GM19438 (cell line): ENCODE results near the gene ATP4B.

ENCODE experiments used
- ATAC-seq: cut with Tn5 transposase; IDR thresholded peaks from one replicate; pipeline ENCODE4 v1.9.1; 2021; ENCODE audit warnings: low read depth; ENCODE audit not compliant: unreplicated experiment

The ATP4B gene

DNA sequence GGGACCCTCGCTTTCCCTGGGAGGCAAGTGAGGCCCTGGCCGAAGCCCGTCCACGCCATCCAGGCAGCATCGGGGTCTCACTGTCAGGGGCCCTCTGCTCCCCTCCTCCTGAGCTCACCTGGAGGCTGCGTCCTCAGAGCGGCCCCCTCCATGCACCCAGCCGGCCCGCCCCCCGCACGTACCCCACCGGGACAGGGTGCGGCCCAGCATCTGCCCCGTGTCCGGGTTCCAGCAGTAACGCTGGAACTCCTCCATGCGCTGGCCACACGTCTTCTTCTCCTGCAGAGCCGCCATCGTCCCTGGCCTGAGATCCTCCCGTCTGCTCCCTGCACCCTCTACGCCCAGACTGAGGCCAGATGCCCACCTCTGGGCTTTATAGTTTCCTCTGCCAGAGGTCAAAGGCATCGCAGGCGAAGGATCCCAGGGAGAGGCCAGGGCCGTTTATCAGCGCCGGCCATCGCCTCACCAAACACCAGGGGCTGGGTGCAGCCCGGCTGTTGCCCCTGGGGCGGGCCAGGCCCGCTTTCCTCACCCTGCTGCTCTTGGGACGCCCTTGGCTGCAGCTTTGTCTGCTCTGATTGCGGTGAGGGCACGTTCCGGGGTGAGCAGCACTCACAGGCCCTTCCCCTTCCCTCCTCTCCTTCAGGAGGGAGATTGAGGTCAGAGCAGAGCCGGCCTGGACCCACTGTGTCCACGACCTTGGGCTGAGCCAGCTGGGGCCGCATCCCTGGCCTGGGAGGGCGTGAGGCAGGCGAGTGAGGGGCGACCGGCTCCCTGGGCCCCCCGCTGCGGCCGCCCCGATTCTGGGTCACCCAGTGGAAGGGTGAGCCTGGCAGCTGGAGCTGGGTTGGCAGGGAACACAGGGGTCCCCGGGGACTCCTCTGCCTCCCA lies at the start of gene ATP4B:
Gene ATP4B, minus strand, starts transcription at position 348 of the 891 bp plus-strand sequence. Its CDS starts 54 bp downstream, at position 294.
- ATAC-seq, result no peak

- ATAC-seq, result no peak
Observed at GRCh38 chr13:113672002-113672651, 14.1 kb upstream of the ATP4B start.

DNA sequence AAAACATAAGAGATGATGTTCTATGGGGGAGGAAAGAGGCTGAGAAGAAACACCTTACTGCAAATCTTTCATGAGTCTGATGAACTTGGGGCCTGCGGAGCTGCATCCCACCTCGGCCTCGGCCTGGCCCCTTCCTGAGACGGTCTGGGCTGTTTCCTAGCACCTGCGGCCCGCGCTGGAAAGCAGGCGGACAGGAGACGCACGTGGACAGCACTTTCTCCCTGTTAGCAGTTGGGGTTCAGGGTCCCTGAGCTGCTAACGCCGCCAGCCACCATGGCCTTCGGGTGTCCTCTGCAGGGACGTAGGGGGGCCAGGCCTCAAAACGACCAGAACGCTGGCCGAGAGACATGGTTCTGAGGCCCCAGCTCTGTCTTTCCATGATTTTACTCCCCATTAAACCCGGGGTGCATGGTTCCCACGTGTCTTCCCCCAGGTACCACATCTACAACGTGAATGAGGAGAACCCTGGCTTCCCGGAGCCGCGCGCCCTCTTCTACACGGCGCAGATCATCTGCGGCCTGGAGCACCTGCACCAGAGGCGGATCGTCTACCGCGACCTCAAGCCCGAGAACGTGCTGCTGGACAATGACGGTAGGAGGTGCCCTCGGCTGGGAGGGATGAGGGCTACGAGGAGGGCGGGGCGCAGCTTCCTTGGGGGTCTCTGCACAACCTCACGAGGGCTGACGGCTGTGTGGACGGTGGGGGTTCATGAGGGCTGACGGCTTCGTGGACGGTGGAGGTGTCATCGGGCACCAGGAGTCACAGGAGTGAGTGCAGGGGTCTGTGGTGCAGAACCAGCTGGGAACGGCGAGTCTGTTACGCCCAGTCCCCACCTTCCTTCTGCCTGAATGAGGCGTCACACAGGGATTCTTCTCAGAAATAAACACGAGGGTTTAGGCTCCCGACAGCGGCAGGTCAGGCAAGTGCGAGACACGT lies 13.3 kb upstream of the ATP4B start:
- no peak for ATAC-seq

- ATAC-seq, result no peak
Observed at GRCh38 chr13:113670541-113670940, 12.5 kb upstream of the ATP4B start.

DNA sequence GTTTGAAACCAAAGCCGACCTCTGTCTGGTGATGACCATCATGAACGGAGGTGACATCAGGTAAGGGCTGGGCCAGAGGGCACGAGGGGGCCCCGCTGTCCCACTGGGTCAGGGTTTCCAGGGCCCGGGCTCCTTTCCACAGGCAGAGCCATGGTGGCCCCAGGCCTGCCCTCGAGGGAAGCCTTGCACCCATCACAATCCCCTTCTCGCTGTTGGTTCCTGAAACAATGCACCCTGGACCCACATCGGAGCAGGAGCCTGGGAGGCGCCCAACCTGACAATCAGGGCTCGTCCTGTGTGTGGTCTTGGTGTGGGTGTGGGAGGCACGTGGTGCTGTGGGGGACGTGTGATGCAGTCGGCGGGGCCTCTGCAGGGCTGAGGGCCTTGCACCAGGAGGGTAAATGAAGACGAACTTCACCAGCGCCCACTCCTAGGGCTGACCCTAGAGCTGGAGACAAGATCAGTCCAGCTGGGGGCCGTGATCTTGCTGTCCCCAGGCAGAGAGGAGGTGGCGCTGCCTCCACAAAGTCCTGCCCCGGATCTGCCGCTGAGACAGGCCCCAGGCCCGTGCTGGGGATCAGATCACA lies 11.8 kb upstream of the ATP4B start:
- ATAC-seq, result no peak

DNA sequence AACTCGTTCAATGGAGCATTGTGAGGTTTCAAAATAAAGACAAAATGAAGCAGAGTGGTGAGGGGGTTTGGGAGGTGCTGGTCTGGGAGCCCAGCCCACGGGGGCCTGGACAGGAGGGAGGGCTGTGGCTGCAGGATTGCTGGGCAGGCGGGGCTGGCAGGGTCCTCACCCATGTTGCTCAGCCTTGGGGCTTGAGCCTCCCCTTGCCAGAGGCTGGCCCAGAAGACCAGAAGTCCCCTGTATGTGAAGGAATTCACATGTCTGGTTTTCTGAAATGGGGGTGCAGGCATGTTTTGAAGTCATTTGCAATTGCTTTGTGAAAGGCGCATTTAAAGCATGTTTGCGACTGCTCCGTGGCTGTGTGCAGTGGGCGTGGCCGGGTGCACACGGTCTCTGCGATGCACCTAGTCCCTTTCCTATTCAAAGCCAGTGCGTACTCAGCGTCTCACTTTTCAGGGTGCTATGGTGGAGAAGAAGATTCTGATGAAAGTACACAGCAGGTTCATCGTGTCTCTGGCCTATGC lies 11.3 kb upstream of the ATP4B start:
- ATAC-seq, result no peak

DNA sequence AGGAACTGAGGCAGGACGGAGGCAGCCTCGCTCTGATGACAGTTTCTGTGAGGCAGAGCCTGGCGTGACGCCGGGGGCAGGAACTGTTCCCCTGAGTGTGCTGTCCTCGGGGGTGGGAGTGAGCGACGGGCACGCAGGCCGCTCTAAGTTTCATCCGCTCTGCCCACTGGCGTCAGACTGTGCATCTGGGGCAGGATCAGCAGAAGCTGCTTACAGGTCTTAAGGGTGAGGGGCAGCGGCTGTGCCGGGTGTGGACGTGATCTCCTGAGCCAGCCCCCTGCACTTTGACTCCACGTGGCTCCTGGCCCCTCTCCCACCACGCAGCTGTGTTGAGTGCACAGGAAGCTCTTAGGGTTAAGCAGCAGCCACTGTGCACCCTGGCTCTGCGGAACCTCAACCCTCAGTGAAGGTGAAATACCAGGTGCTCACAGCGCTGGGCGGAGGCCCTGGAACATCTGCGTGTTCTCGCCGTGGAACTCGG lies 10.5 kb upstream of the ATP4B start:
- ATAC-seq, result no peak

DNA sequence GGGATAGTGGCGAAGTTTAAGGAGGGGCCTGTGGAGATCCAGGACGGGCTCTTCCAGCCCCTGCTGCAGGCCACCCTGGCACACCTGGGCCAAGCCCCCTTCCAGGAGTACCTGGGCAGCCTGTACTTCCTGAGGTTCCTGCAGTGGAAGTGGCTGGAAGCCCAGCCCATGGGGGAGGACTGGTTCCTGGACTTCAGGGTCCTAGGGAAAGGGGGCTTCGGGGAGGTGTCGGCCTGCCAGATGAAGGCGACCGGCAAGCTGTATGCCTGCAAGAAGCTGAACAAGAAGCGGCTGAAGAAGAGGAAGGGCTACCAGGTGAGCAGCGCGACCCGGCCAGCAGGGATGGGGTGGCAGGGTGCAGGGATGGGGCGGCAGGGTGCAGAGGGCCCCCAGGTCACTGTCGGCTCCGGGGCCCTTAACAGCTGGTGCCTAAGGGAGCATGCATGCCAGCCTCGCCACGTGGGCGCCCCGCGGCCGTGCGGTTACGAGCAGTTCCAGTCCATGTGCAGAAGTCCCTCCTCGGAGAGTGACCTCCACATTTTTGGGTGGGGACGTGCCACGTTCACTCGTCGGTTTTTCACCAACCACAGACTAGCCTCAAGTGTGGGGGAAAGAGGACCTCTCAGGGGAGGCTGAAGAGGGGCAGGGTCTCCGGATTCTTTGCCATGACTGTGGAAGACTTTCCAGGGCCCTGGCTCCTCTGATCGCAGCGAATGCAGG lies 9.9 kb upstream of the ATP4B start:
- no peak for ATAC-seq

DNA sequence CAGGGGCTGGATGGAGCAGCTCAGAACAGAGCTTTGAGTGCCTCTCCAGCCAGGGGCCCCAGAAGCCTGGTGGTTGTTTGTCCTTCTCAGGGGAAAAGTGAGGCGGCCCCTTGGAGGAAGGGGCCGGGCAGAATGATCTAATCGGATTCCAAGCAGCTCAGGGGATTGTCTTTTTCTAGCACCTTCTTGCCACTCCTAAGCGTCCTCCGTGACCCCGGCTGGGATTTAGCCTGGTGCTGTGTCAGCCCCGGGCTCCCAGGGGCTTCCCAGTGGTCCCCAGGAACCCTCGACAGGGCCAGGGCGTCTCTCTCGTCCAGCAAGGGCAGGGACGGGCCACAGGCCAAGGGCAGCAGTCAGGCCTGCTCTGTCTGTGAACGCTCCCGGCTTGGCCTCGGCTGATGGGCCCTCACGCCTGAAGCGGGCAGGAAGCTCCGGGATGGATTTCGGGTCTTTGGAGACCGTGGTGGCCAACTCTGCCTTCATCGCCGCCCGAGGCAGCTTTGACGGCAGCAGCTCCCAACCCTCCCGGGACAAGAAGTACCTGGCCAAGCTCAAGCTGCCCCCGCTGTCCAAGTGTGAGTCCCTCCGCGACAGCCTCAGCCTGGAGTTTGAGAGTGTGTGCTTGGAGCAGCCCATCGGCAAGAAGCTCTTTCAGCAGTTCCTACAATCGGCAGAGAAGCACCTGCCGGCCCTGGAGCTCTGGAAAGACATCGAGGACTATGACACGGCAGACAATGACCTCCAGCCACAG lies 9.1 kb upstream of the ATP4B start, which contains the start of gene GRK1:
Gene GRK1, plus strand, starts transcription at position 269 of the 751 bp plus-strand sequence. Its CDS starts 168 bp downstream, at position 437.
- ATAC-seq, result no peak

DNA sequence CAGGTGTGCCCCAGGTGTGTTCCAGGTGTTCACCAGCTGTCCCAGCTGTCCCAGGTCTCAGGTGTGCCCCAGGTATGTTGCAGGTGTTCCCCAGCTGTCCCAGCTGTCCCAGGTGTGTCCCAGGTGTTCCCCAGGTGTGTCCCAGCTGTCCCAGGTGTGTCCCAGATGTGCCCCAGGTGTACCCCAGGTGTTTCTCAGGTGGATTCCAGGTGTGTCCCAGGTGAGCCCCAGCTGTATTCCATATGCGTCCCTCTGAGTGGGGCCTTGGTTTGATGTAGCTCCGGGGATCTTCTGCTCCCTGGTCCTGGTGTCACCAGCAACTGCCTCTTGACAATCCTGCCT lies 8.3 kb upstream of the ATP4B start:
- no peak for ATAC-seq

GRCh38 chr13:113665597-113666328 lies 7.8 kb upstream of the ATP4B start:
- no peak for ATAC-seq

DNA sequence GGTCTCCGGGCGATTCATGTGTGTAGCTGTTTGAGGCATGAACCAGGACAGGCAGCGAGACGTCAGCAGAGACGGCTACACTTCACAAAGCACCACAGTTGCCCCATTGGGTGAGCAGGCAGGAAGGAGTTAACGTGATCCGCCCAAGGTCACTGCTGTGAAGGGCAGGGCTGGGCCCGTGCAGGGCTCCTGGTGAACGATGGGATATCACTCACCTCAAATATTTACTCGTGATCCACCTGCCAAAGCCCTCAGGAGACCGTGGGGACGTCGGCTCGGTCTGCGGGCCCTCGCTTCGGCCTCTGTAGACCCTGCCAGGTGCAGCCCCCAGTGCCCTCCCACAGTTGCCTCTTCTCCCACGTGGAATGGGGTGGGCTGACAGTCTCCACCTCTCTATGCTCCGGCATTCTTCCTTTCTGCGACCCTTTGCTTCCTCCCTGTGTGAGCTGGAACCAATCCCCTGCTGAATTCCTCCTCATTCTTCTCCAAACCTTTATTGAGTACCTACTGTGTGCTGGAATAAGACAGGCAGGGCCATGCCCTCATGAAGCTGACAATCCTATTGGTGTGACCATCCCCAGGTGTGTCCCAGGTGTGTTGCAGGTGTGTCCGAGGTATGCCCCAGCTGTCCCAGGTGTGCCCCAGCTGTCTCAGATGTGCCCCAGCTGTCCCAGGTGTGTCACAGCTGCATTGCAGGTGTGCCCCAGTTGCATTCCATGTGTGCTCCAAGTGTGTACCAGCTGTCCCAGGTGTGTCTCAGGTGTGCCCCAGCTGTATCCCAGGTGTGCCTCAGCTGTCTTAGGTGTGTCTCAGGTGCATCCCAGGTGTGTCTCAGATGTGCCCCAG lies 7.0 kb upstream of the ATP4B start:
- ATAC-seq, result no peak

- no peak for ATAC-seq
Observed at GRCh38 chr13:113663934-113664333, 5.9 kb upstream of the ATP4B start.

GRCh38 chr13:113661509-113661908 lies 3.5 kb upstream of the ATP4B start:
- no peak for ATAC-seq

- no peak for ATAC-seq
Observed at GRCh38 chr13:113660066-113660465, 2.1 kb upstream of the ATP4B start.

DNA sequence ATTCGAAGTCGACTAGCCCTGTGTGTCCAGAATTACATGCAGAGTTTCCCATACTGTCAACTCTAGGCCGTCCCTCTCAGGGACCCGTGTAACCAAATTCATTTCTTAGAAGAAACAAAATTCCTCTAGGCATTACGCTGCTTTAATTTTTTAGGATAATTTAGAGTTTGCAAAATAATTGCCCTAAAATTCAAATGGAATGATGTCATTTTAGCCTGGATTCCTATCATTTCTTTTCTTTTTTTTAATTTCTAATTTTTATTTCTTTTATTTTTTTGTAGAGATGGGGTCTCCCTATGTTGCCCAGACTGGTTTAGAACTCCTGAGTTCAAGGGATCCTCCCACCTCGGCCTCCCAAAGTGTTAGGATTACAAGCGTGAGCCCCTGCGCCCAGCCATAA lies 1.3 kb upstream of the ATP4B start:
- no peak for ATAC-seq

DNA sequence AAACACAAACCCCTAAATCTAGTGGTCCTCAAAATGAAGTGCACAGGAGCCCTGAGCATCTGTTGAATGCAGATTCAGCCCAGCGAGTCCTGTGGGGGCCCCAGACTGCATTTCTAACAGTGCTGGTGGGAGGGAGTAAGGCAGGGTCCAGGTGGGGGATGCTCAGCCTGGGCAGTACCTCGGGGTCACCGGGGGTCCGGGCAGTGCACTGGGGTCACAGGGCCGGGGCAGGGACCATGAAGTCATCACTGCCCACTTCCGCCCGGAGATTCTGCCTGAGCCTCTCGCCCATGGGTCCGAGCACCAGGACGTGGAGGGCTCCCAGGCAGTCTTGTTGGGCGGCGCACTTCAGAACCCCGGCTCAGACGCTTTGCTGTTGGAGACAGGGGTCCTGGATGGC lies 838 bp upstream of the ATP4B start:
- no peak for ATAC-seq
